Right lobe of liver (tissue), 6 donors: ENCODE measurements around the gene CNOT2. TPM values are rescaled to one million over a fixed set of nuclear protein-coding genes. Genes with fewer than 3 reads are reported as not detected.

Experiments
- ATAC-seq, 4 donors: fragments of 200-7000 bp; cut with Tn5 transposase; one replicate each; pipeline ENCODE4 v1.9.1; 2020; ENCODE audit warnings: mild to moderate bottlenecking in 4 of 4, moderate library complexity in 4 of 4
- DNase-seq, 3 donors: peaks; one replicate each; pipeline ENCODE4 v3.0.0-alpha.2; 2020
- H3K27ac ChIP-seq, 3 donors: fragments of 200-600 bp; one replicate each; pipeline ENCODE4 v1.8.0; 2022
- H3K27me3 ChIP-seq, 2 donors: fragments of 200-600 bp; one replicate each; pipeline ENCODE4 v1.8.0; 2022
- H3K36me3 ChIP-seq, 4 donors: fragments of 200-600 bp; sonication (generic) in 1 of 4; one replicate each; pipeline versions ENCODE4 v1.5.1 to v1.8.0; 2017 to 2022; ENCODE audit warnings: control low read depth in 1 of 4
- H3K4me1 ChIP-seq, 4 donors: fragments of 200-600 bp; sonication (generic) in 1 of 4; one replicate each; pipeline versions ENCODE4 v1.5.1 to v1.8.0; 2017 to 2022; ENCODE audit warnings: control low read depth in 1 of 4
- H3K4me3 ChIP-seq, 3 donors: fragments of 200-600 bp; one replicate each; pipeline ENCODE4 v1.8.0; 2022
- H3K9me3 ChIP-seq, 4 donors: fragments of 200-600 bp; sonication (generic) in 1 of 4; one replicate each; pipeline versions ENCODE4 v1.5.1 to v1.8.0; 2017 to 2022; ENCODE audit warnings: control low read depth in 1 of 4
- POLR2A ChIP-seq: fragments of 450-650 bp; IDR thresholded peaks from one replicate; pipeline ENCODE4 v1.6.1; 2017; ENCODE audit warnings: antibody characterized with exemption, mild to moderate bottlenecking
- WGBS: methylation state at CpG from one replicate; pipeline ENCODE4 v1.1.6; 2018; ENCODE audit warnings: low coverage, low lambda C conversion rate; ENCODE audit not compliant: insufficient coverage; ENCODE audit errors: missing lambda C conversion rate; 5-methylcytosine and 5-hydroxymethylcytosine counted together
- intact Hi-C, 2 donors: fragments of 100-400 bp; cut with DNase I; formaldehyde crosslinking; loops; one replicate each; pipeline versions ENCODE4 v1.11.2 to v1.14.1; 2022
- long read RNA-seq: library from polyadenylated mRNA; unstranded; transcript quantifications from one replicate; pipeline ENCODE4 v2.0.0, GENCODE V29; 2019
- total RNA-seq, 6 experiments: library from RNA; depleted of rRNA in 2 of 6; stranded (reverse); fragments of >200 nt in 2 of 6; fragmentation: NEBNext Ultra II Directional in 3 of 6; extraction: Animal tissue kit (Norgen Biotek cat#: 25700) in 3 of 6; gene quantifications; one replicate each; pipeline versions ENCODE4 v1.1.0 to v1.2.4, GENCODE V29; 2016 to 2023
- TF ChIP-seq, protein P1 (sequence below), 4 donors: fragments of 200-600 bp in 3 of 4; fragments of 450-650 bp in 1 of 4; IDR thresholded peaks; one replicate each; pipeline versions ENCODE4 v1.5.1 to v1.8.0; 2016 to 2022; ENCODE audit warnings: antibody characterized with exemption in 4 of 4, mild to moderate bottlenecking in 2 of 4
- donor health status: DM: no; HTN: yes; CAD: no.
- donor health status: DM: no; HTN: no; CAD: no.
- donor health status: DM: no; HTN: no; CAD: no.
- donor health status: DM: no; HTN: yes; CAD: no.
- donor health status: DM: no; HTN: yes; CAD: no.

CNOT2 gene, protein sequence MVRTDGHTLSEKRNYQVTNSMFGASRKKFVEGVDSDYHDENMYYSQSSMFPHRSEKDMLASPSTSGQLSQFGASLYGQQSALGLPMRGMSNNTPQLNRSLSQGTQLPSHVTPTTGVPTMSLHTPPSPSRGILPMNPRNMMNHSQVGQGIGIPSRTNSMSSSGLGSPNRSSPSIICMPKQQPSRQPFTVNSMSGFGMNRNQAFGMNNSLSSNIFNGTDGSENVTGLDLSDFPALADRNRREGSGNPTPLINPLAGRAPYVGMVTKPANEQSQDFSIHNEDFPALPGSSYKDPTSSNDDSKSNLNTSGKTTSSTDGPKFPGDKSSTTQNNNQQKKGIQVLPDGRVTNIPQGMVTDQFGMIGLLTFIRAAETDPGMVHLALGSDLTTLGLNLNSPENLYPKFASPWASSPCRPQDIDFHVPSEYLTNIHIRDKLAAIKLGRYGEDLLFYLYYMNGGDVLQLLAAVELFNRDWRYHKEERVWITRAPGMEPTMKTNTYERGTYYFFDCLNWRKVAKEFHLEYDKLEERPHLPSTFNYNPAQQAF
- 10 to 100 TPM; 24.6 to 65.9 (median 35.4) TPM for total RNA-seq
- long read RNA-seq, full-length matches to known transcripts, result 5 of 10 reads
- long read RNA-seq, partial matches to known transcripts, result 1 of 10 reads
- long read RNA-seq, other reads (novel, unspliced or antisense), result 4 of 10 reads

DNA sequence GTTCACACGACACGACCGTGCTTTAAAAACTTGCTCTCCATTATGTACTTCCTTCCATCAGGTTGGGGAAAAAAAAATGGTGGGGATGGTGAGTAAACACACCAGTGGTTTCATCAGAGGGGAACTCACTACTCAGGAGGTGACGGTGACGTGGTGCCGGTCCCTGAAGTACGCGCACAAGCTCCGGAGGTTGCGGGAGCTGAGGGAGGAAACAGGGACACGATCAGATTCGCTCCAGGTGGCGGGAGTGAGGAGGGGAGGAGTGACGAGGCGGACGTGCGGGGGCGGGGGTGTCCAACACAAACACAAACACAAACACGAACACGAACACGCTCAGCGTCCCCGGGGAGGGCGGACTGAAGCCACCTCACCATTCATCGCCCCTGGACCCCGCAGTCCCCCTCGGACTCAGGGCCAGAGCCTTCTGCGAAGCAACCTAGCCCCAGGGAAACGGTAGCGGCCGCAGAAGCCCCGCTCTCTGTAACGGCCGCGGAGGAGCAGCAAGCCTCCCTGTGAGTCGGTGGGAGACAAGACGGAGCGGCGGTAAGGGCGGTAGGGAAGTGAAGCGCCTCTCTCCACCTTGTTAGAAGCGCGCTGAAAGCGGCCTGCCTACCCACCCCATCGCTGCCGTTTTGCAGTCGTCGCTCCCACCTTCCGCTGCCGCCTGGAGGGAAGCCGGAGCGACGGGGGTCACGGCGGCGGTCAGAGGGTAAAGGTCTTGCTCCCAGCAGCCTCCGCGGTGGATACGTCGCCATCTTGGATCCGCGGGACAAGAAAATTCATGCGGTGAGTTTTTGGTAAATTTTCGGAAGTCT, at the start of gene CNOT2:
TSS of gene CNOT2 (plus strand) at position 739 of the 815 bp plus-strand sequence. CDS start 34,794 bp downstream, outside the sequence.
- Histone ChIP-seq H3K27me3 (no peaks in the 10 kb centered on the region), H3K36me3 (peaks cover 0 to 3% (median 0%) of the 10 kb centered on the region in 4 donors), H3K4me1 (peaks cover 0 to 23% (median 13%) of the 10 kb centered on the region in 4 donors), H3K27ac (peak within 1 kb of the TSS; percentile 95 to 99 (median 97)), H3K4me3 (peak within 1 kb of the TSS; percentile 89 to 93 (median 92)), H3K9me3 (no peaks in the 10 kb centered on the region)
- ATAC-seq (peak; percentile 91 to 95 (median 94)), DNase-seq (peak; percentile 92 to 93 (median 93))
- intact Hi-C loops, result no loop called here
- TF ChIP-seq, protein P1, sequence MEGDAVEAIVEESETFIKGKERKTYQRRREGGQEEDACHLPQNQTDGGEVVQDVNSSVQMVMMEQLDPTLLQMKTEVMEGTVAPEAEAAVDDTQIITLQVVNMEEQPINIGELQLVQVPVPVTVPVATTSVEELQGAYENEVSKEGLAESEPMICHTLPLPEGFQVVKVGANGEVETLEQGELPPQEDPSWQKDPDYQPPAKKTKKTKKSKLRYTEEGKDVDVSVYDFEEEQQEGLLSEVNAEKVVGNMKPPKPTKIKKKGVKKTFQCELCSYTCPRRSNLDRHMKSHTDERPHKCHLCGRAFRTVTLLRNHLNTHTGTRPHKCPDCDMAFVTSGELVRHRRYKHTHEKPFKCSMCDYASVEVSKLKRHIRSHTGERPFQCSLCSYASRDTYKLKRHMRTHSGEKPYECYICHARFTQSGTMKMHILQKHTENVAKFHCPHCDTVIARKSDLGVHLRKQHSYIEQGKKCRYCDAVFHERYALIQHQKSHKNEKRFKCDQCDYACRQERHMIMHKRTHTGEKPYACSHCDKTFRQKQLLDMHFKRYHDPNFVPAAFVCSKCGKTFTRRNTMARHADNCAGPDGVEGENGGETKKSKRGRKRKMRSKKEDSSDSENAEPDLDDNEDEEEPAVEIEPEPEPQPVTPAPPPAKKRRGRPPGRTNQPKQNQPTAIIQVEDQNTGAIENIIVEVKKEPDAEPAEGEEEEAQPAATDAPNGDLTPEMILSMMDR (IDR thresholded peaks at IDR 0.05), result peak in 1 of 4 donors; percentile 3
- peak; percentile 80 for TF ChIP-seq POLR2A
- 0% methylated on average over 12 of the region's 64 CpGs for WGBS

DNA sequence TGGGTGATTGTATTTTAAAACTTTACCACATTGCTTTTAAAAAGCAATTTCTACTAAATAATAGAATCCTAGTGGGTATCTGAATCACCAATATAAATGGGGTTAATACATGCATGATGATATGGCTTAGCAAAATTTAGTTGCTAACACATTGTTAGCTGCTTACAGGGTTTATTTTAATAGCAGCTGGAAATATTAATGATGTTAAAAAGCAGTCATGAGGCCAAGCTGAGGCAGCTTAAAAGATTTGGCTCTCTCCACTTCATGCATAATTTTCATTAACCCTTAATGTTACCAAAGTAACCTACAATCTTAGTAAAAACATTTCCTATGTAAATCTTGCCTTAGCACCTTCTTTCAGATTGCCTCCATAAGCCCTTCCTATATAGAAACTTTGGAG, 49.2 kb upstream of the CNOT2 start:
- DNase-seq, result no peak
- intact Hi-C loops, result no loop called here
- no peak overlapping the region for H3K27ac ChIP-seq
- H3K9me3 ChIP-seq, result no peaks in the 10 kb centered on the region
- H3K36me3 ChIP-seq, result no peaks in the 10 kb centered on the region
- no peak for TF ChIP-seq POLR2A
- TF ChIP-seq, protein P1 (IDR thresholded peaks at IDR 0.05), result no peak
- H3K4me3 ChIP-seq, result no peak overlapping the region
- no peaks in the 10 kb centered on the region for H3K27me3 ChIP-seq
- no peaks in the 10 kb centered on the region for H3K4me1 ChIP-seq
- no peak for ATAC-seq

DNA sequence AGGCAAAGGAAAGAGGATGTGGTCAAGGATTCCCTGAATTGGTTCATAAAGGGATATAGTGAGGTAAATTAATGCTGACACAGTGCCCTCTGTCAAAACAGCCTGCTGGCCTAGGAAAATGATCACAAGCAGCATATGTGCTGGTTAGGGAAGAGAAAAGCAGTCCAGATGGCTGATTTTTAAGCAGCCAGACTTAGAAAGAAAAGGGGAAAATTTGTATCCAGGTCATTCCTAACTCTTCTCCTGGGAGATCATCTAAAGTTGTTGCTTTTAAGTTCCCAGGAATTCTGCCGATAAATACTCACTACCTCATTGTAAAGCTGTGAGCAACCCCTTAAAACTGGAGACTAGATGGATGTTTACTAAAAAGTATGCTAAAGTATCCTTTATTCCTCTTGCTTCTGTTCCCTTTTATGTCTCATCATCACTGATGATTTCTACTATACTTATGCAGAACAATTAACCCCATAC, 46.4 kb upstream of the CNOT2 start:
- H3K4me1 ChIP-seq, result no peaks in the 10 kb centered on the region
- no peak for DNase-seq
- no peaks in the 10 kb centered on the region for H3K9me3 ChIP-seq
- no peak for TF ChIP-seq POLR2A
- TF ChIP-seq, protein P1 (IDR thresholded peaks at IDR 0.05), result no peak
- no peak overlapping the region for H3K4me3 ChIP-seq
- no peaks in the 10 kb centered on the region for H3K27me3 ChIP-seq
- H3K27ac ChIP-seq, result no peak overlapping the region
- intact Hi-C loops, result no loop called here
- peak in 2 of 4 donors; percentile 25 to 40 for ATAC-seq
- H3K36me3 ChIP-seq, result no peaks in the 10 kb centered on the region
- WGBS, result 73% methylated on average over 1 of the region's 1 CpG

DNA sequence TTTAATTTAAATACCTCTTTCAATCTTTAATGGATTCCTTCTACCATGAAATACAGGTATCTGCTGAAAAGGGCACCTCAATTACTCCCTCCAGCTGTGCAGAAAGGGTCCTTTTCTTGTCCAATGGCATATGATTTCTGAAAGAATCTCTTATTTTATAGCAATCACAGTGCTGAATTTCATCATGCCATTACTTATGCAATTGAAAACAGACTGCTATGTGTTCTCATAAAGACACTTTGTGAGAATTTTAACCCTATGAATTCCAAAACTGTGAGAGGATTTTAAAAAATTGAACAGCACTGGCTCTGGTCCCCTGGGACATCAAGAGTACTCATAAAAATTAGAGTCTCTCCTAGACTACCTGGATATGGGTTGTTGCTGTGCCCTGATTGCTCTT, 45.9 kb upstream of the CNOT2 start:
- H3K9me3 ChIP-seq, result no peaks in the 10 kb centered on the region
- ATAC-seq, result no peak
- intact Hi-C loops, result no loop called here

More for the DNA sequence above, 45.9 kb upstream of the CNOT2 start:
- TF ChIP-seq, protein P1 (IDR thresholded peaks at IDR 0.05), result no peak
- TF ChIP-seq POLR2A, result no peak
- no peak for DNase-seq
- no peaks in the 10 kb centered on the region for H3K4me1 ChIP-seq
- no peaks in the 10 kb centered on the region for H3K27me3 ChIP-seq
- H3K4me3 ChIP-seq, result no peak overlapping the region
- H3K36me3 ChIP-seq, result no peaks in the 10 kb centered on the region
- no peak overlapping the region for H3K27ac ChIP-seq
